Lung (tissue), 12 donors: ENCODE results near the gene FAM114A2. TPM values are rescaled to one million over a fixed set of nuclear protein-coding genes. Genes with fewer than 3 reads are reported as not detected.

Experiments
- ATAC-seq: fragments of 200-7000 bp; cut with Tn5 transposase; one replicate; pipeline ENCODE4 v1.9.1; 2020; ENCODE audit warnings: moderate number of reproducible peaks; ENCODE audit not compliant: insufficient read depth, low FRiP score
- DNase-seq, 3 donors: peaks; one replicate each; pipeline ENCODE4 v3.0.0-alpha.2; 2013 to 2017
- H3K27ac ChIP-seq, 2 donors: one replicate each; pipeline ENCODE4 v1.5.1; 2013; ENCODE audit warnings: mild to moderate bottlenecking in 2 of 2, moderate library complexity in 2 of 2, control low read depth in 1 of 2, inconsistent platforms in 1 of 2, low read depth in 1 of 2, low read length in 1 of 2
- H3K27me3 ChIP-seq, 3 donors: one replicate each; pipeline ENCODE4 v1.5.1; 2013; ENCODE audit warnings: low read length in 2 of 3; ENCODE audit not compliant: control insufficient read depth in 3 of 3, insufficient read depth in 3 of 3
- H3K36me3 ChIP-seq, 4 donors: one replicate each; pipeline ENCODE4 v1.5.1; 2013; ENCODE audit warnings: low read length in 4 of 4, mild to moderate bottlenecking in 1 of 4, moderate library complexity in 1 of 4; ENCODE audit not compliant: control insufficient read depth in 4 of 4, insufficient read depth in 4 of 4
- H3K4me1 ChIP-seq, 5 donors: one replicate each; pipeline ENCODE4 v1.5.1; 2013; ENCODE audit warnings: low read length in 5 of 5, mild to moderate bottlenecking in 2 of 5, moderate library complexity in 1 of 5; ENCODE audit not compliant: control insufficient read depth in 5 of 5, insufficient read depth in 5 of 5
- H3K4me3 ChIP-seq: one replicate; pipeline ENCODE4 v1.5.1; 2013; ENCODE audit warnings: mild to moderate bottlenecking, control low read depth, moderate library complexity
- H3K9ac ChIP-seq, 2 donors: one replicate each; pipeline ENCODE4 v1.5.1; 2013; ENCODE audit warnings: low read length in 2 of 2, control low read depth in 1 of 2; ENCODE audit not compliant: insufficient read depth in 1 of 2
- H3K9me3 ChIP-seq, 4 donors: one replicate each; pipeline ENCODE4 v1.5.1; 2013; ENCODE audit warnings: low read length in 3 of 4, mild to moderate bottlenecking in 1 of 4, moderate library complexity in 1 of 4; ENCODE audit not compliant: control insufficient read depth in 4 of 4, insufficient read depth in 3 of 4
- WGBS, 2 donors: extraction: QIAGEN DNeasy Blood & Tissue Kit; methylation state at CpG; one replicate each; pipeline ENCODE4 v1.1.7; 2013; 5-methylcytosine and 5-hydroxymethylcytosine counted together
- polyA plus RNA-seq, 2 donors: library from polyadenylated mRNA; stranded (reverse); fragments of 200-250 nt; gene quantifications; one replicate each; pipeline ENCODE4 v1.2.1, GENCODE V29; 2013
- total RNA-seq, 2 donors: library from RNA; depleted of rRNA in 1 of 2; stranded (reverse); fragments of >200 nt in 1 of 2; gene quantifications; one replicate each; pipeline ENCODE4 v1.2.1, GENCODE V29; 2014 to 2021
- TF ChIP-seq, protein P1 (sequence below): IDR thresholded peaks from 2 replicates; pipeline ENCODE4 v1.5.1; 2012; ENCODE audit warnings: mild to moderate bottlenecking; ENCODE audit errors: control extremely low read depth, extremely low read depth
- donor health status: control.
- donor health status: control.
- donor health status: Bipolar disorder and iron deficiency.
- donor health status: healthy.
- donor health status: DM: yes; HTN: yes; CAD: no.

The FAM114A2 gene
- total and polyA plus RNA-seq, 4 donors: 7.3 to 49.7 (median 26.6) TPM

GRCh38 chr5:154002511-154003020 lies 36.1 kb downstream of the FAM114A2 start:
- no peaks in the 10 kb centered on the region for H3K27me3 ChIP-seq
- H3K4me1 ChIP-seq: peaks cover 0 to 16% (median 6%) of the 10 kb centered on the region in 5 donors
- no peak overlapping the region for H3K4me3 ChIP-seq
- peaks cover 0 to 16% (median 2%) of the 10 kb centered on the region in 4 donors for H3K36me3 ChIP-seq
- ATAC-seq (no peak), DNase-seq (no peak)
- peak overlapping the region in 1 of 2 donors; percentile 79 for H3K27ac ChIP-seq
- H3K9ac ChIP-seq: peak overlapping the region in 1 of 2 donors; percentile 40
- TF ChIP-seq, protein P1, sequence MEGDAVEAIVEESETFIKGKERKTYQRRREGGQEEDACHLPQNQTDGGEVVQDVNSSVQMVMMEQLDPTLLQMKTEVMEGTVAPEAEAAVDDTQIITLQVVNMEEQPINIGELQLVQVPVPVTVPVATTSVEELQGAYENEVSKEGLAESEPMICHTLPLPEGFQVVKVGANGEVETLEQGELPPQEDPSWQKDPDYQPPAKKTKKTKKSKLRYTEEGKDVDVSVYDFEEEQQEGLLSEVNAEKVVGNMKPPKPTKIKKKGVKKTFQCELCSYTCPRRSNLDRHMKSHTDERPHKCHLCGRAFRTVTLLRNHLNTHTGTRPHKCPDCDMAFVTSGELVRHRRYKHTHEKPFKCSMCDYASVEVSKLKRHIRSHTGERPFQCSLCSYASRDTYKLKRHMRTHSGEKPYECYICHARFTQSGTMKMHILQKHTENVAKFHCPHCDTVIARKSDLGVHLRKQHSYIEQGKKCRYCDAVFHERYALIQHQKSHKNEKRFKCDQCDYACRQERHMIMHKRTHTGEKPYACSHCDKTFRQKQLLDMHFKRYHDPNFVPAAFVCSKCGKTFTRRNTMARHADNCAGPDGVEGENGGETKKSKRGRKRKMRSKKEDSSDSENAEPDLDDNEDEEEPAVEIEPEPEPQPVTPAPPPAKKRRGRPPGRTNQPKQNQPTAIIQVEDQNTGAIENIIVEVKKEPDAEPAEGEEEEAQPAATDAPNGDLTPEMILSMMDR: no peak
- H3K9me3 ChIP-seq: no peaks in the 10 kb centered on the region
- 78 to 90% methylated on average over 7 of the region's 7 CpGs for WGBS, 2 donors

DNA sequence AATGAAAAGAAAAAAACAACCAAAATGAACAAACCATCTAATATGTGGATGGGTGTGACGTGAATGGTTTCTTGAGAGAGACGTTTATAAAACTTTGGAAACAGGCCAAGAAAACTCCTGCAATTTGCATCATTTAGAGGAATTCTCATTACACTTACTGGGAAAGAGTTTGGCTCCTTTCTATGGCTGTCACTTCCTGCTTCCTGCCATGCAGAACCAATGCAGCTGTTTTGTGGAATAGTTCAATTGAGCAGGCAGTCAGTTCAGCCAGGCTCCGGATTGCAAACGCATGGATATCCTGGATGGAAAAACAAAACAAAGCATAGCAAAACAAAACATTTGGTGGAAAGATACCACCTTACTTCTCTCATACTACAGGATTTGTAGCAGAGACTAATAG lies 36.6 kb downstream of the FAM114A2 start:
- 47 to 67% methylated on average over 4 of the region's 4 CpGs for WGBS, 2 donors
- peaks cover 0 to 18% (median 4%) of the 10 kb centered on the region in 4 donors for H3K36me3 ChIP-seq

GRCh38 chr5:154000703-154001102 lies 38.0 kb downstream of the FAM114A2 start:
- TF ChIP-seq, protein P1: no peak
- ATAC-seq: no peak

More for the DNA sequence above, 36.6 kb downstream of the FAM114A2 start:
- peaks cover 0 to 16% (median 6%) of the 10 kb centered on the region in 5 donors for H3K4me1 ChIP-seq
- no peak overlapping the region for H3K4me3 ChIP-seq
- ATAC-seq (no peak), DNase-seq (peak; percentile 84 to 97 (median 95))
- TF ChIP-seq, protein P1: no peak
- H3K9ac ChIP-seq: peak overlapping the region in 1 of 2 donors; percentile 40
- no peaks in the 10 kb centered on the region for H3K27me3 ChIP-seq
- peak overlapping the region in 1 of 2 donors; percentile 79 for H3K27ac ChIP-seq
- H3K9me3 ChIP-seq: no peaks in the 10 kb centered on the region

DNA sequence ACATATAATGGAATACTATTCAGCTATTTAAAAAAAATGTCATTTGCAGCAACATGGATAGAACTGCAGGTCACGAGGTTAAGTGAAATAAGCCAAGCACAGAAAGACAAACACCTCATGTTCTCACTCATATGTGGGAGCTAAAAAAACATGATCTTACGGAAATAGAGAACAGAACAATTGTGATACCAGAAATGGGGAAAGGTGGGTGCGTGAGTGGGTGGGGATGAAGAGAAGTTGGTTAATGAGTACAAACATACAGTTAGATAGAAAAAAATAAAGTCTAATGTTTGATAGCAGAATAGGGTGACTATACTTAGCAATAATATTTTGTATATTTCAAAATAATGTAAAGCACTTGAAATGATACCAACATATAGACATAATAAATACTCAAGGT lies 38.7 kb downstream of the FAM114A2 start:
- Histone ChIP-seq H3K4me1 (peaks cover 0 to 16% (median 6%) of the 10 kb centered on the region in 5 donors), H3K36me3 (peaks cover 0 to 20% (median 4%) of the 10 kb centered on the region in 4 donors), H3K27me3 (no peaks in the 10 kb centered on the region), H3K9me3 (no peaks in the 10 kb centered on the region), H3K9ac (no peak overlapping the region), H3K27ac (no peak overlapping the region), H3K4me3 (no peak overlapping the region)
- TF ChIP-seq, protein P1: no peak
- WGBS, 2 donors: 96 to 97% methylated on average over 3 of the region's 3 CpGs
- ATAC-seq (no peak), DNase-seq (no peak)

More at GRCh38 chr5:154000703-154001102, 38.0 kb downstream of the FAM114A2 start:
- Histone ChIP-seq H3K9me3 (no peaks in the 10 kb centered on the region), H3K4me3 (no peak overlapping the region), H3K27me3 (no peaks in the 10 kb centered on the region), H3K27ac (no peak overlapping the region), H3K4me1 (peaks cover 0 to 16% (median 6%) of the 10 kb centered on the region in 5 donors), H3K36me3 (peaks cover 0 to 20% (median 4%) of the 10 kb centered on the region in 4 donors), H3K9ac (no peak overlapping the region)
- DNase-seq: no peak
